SKM-1 (cell line): ENCODE results near the gene CMTR2.
A peak's percentile ranks its signal among the peaks of the same experiment; 100 is the strongest.
"Not testable (repeated sequence)": the region's sequence is repeated elsewhere in the genome, so short reads cannot be mapped to it uniquely, and the experiment has no call there.

Experiments used
- DNase-seq: peaks from one replicate; lab custom pipeline; 2025; ENCODE audit not compliant: unreplicated experiment; lab: John Stamatoyannopoulos, UW

Gene CMTR2, protein sequence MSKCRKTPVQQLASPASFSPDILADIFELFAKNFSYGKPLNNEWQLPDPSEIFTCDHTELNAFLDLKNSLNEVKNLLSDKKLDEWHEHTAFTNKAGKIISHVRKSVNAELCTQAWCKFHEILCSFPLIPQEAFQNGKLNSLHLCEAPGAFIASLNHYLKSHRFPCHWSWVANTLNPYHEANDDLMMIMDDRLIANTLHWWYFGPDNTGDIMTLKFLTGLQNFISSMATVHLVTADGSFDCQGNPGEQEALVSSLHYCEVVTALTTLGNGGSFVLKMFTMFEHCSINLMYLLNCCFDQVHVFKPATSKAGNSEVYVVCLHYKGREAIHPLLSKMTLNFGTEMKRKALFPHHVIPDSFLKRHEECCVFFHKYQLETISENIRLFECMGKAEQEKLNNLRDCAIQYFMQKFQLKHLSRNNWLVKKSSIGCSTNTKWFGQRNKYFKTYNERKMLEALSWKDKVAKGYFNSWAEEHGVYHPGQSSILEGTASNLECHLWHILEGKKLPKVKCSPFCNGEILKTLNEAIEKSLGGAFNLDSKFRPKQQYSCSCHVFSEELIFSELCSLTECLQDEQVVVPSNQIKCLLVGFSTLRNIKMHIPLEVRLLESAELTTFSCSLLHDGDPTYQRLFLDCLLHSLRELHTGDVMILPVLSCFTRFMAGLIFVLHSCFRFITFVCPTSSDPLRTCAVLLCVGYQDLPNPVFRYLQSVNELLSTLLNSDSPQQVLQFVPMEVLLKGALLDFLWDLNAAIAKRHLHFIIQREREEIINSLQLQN

DNA sequence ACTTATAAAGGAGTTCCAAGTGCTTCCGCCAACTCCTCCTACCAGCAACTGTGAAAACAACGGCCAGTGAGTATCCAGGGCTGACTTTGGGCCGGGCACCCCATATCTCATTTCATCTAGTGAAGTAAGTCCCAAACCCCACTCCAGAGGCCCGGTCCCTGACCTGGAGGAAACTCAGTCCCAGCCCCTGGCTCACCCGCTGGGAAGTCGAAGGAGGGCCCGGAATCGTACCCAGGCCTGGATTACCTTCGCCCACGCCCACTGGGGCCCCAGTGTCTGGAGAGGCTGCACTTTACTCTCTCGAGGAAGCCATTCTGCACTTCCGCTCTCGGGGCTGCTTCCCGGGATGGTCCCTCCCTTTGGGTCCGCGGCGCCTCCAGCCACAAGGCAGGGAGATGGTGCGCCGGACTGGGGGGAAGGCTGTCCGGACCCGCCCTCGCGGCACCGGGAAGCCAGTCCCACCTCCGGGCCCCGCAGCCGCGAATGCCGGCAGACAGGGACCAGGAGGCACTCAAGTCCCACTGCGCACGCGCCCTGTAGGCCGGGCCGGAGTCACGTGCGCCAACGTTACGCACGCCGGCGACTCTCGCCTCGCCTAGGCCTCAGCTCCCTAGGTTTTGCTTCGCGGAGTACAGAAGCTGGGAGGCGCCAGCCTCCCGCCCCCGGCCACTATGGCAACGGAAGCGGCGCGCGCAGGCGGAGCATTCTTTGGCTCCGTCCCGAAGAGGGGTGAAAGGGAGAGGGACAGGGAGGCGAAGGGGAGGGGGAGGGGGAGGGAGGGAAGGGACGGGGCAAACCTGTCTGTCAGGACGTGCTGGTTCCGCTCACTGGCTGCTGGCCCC lies at the start of gene CMTR2:
CMTR2 (minus strand) TSS at position 513 of the 842 bp plus-strand sequence. CDS start 3,482 bp downstream, outside the sequence.
- peak; percentile 70 for DNase-seq

DNA sequence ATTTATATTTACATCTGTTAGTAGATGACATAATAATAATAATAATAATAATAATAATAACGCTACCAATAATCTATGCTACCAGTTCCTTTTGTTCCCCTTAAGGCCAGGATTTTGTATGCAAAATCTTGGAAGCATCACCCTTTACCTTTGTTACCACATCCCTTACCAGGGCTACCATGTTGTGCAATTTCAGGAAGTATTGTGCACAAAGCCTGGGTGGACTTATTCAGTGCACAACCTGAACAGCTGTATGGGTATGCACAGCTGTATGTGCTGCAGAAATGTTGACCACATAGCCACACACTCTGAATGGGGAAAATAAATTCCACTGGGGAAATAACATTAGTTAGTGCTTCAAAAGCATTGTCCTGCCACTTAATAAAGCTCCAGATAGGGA lies 49.4 kb upstream of the CMTR2 start:
- DNase-seq = no peak

DNA sequence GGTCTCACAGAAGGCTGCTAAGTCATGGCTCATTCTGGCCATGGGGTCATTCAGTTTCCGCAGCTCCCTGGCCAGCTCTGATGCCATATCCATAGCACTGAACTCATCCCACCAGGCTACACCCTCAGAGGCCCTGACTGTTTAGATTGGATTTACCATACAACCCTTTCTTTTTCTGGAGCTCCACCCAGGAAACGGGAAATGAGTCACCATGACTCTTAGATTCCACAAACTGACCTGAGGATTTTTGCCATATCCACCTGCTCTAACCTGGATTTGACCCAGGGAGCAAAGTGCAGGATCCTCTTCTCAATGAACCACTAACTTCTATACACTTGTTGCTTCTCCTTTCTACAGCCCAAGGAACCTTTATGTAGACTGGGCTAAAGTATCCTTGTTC lies 49.0 kb upstream of the CMTR2 start:
- DNase-seq = no peak

DNA sequence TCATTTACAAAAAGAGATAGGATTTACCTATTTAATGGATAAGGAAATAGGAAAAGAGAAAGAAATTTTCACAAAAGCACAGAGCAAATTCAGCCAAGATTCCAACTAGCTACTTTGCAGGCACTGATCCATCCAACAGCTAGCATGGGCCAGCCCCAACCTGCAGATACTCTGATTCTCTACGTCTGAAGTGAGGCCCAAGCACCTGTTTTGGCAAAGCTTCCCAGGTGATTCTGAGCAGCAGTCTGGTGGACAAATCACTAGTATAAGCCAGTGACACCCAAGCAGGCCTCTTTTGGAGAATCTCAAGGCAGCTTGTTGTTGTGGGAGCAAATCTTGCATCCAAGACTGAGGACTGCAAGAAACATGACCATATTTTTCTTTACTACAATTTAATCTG lies 48.4 kb upstream of the CMTR2 start:
- no peak for DNase-seq

DNA sequence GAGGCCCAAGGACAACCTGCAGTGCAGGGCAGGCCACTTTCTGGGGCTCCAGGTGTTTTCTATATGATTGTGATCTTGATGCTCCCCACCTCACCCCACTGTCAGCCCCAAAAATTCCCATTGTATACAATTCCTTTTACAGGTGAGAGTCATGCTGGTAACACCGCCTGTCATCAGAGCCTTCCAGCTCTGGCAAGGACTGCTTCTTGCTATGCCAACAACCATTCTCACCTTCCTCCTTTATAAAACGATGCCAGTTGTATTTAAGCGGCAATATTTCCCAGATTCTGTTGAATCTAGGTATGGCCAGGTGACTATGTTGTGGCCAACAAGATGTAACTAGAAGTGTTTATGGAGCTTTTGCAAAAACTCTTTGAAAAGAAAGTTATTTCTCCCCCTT lies 38.9 kb upstream of the CMTR2 start:
- no peak for DNase-seq

DNA sequence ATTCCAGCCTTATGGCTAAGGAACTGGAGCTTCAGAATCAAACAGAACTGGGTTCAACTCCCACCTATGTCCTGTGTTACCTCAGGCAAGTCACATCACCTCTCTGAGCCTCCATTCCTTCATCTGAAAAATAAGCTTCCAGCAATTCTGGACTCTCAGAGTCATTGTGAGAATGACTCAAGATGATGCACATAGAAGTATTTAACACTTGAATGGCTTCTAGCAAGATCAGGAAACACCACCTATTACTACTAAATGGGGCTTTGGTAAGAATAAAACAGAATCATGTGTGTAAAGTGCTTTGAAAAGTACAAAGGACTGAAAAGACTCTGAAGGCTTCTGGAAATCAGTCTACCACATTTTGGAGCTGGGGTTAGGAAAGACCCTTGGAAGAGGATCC lies 38.5 kb upstream of the CMTR2 start:
- no peak for DNase-seq

DNA sequence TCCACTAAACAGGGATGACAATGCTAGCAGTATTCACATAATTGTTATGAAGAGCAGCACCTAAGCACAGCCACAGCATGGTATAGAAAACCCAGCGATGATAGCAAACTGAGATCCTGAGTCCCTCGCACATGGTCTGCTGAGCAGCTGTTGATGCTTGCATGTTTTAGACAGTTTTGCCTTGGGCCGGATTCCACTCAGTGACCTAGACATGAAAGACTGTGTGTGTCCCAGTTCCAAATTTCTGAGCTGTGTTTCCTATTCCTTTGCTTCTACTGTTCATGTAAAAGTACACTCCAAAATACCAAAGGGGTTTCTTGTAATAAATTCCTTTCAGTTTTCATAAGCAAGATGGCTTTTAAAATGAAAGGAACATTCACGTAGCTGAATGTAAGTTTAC lies 30.8 kb upstream of the CMTR2 start:
- no peak for DNase-seq

DNA sequence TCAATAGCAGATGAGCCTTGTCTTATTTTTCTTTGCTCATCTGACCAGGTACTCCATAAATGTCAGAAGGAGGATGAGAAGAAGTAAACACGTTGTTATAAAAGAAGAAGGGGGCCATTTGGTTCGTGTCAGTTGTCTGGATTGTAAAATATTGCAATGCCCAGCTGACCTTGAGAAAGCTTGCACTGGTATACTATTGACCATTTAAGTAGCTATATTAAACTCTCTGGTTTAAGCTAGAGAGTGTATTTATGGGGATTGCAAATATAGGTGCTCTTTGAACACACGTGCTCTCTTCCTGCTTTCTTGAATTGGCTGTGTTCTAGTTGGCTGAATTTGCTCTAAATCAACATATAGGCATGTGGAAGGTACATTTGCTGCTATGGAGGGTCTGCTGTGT lies 26.1 kb upstream of the CMTR2 start:
- DNase-seq = no peak

DNA sequence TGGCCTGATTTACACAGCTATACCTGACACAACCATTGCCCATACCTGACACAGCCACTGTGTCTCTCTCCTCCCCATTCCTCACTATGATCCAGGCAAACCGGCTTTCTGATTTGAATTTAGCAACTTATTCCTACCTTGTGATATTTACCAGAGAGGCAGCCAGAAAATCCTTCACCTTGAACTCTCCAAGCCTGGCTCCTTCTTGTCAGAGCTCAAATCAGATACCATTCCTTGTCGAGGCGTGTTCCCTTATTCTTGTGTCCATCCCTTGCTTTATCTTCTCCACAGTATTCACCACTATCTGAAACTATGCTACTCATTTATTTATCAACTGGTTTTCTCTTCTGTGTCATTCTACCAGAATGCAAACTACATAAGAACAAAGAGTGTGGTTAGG lies 24.4 kb upstream of the CMTR2 start:
- DNase-seq = not testable (repeated sequence)

DNA sequence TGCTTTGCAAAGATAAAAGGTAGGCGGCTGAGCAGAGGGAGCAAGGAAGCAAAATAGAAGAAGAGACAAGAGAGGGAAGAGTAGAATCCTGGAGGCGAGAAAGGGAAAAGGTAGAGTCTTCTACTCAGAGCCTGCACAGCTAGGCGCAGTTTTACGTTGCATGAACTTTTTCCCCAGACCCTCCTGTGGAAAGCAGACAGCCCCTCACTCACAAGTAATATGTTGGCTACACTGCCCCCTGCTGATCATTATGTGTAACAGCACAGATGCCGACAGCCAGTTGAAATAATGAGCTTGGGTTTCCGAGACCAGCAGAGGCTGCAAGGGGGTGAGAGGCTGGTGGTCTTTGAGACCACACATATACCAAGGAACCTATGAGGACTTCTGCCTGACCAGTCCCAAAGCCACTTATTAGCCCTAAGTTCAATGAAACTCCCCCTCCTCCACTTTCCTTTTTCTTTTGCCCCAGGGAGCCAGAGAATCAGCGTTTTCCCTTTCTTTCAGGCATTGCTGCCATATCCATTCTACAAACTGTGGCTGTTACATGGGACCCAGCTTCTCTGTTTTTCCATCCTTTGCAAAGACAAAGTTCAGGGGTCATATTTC lies 22.5 kb upstream of the CMTR2 start:
- no peak for DNase-seq

DNA sequence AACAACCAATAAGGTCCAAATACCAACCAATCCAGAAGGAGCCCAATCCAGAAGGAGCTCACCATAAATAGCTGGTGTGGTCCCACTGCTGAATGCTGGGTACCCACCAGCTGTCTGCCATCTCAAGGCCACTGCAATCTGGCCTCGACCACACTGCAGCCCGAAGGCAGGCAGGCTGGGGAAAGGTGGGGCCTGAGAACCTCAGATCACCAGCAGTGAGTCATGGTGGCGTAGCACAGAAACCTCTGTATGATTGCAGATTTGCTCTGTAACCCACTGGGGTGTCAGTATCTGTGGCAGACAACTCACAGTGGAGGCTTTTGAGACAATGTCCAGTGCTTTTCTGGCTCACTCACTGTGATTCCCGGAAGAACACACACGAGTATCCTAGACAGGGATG lies 14.7 kb upstream of the CMTR2 start:
- DNase-seq = no peak

DNA sequence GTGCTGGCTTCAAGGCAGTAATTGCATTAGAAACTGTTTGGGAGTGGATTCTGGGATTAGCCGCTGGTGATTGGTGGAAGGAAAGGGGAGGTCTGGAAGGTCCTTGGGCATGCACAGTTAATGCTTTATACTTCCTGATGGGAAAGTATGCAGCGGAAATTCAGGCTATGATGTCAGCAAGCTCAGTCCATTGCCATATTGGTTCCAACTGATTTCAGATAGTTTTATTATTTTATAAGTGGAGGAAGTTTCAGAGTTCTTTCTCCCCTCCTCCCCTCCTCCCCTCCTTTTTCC lies 8.1 kb upstream of the CMTR2 start:
- DNase-seq = no peak

DNA sequence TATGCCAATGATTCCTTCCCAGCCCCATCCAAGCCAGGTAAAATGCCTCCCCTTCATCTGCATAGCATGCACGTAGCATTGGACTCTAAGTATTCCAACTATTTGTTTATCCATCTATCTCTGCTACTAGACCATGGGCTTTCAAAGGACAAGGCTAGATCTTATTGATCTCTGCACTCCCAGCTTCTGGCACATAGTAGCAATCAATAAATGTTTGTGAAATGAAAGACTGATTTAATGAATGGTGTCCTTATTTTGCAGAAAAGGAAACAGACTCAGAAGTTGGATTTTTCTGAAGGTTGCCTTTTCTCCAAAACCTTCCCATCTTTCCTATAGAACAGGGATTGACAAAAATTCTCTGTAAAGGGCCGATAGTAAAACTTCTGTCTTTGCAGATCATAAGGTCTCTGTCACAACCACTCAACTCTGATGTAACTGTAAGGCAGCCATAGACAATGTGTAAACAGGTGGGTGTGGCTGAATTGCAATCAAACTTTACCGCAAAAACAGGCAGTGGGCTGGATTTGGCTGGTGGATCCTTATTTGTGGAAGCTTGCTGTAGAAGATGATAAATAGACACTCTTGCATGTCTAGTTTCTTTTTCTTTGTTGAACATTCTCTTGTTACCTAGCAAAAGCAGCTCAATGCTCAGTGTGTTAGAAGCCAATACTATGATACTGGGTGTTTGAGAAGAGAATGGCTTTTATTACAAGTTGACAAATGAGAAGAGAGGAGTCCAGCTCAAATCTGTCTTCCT lies 7.6 kb upstream of the CMTR2 start:
- DNase-seq = no peak

DNA sequence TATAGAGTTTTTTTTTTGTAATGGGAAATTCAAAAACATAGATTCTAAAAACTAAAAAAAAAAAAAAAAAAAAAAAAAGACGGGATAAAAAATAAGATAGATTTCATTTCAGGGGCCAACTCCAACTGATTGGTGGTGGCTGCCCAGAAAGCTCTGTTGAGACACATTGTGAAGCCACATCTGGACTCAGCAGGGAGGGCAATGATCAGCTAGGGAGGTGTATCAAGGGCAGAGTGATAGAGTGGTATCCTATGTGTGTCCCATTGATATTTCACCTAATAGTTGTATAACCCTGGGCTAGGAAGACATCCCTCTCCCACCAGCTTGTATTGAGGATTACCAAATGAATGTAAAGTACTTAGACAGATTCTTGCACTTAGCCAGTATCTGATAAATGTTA lies 6.7 kb upstream of the CMTR2 start:
- no peak for DNase-seq

DNA sequence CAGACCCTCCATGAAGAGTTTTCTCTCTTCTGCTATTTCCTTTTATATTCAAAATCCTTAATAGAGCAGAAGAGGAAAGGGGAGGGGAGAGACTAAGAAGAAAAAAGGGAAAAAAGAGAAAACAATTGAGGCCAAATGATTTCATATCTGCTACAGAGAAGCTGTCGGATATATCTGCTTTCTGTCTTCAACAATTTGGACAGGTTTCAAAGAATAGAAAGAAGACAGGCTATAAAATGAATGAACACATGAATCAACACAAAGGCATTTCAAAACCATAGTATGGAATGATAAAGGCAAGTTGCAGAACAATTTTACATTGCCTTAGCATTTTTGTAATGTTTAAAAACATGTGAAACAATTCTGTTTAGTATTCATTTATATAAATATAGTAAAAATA lies 4.7 kb upstream of the CMTR2 start:
- DNase-seq = no peak

DNA sequence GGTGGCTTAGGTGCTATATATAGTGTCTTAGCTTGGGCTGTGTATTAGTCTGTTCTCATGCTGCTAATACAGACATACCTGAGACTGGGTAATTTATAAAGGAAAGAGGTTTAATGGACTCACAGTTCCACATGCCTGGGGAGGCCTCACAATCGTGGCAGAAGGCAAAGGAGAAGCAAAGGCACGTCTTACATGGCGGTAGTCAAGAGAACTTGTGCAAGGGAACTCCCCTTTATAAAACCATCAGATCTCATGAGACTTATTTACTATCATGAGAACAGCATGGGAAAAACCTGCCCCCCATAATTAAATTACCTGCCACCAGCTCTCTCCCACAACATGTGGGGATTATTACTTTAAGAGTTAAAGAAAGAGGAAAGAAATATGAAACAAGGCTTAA lies 2.9 kb upstream of the CMTR2 start:
- DNase-seq = not testable (repeated sequence)

DNA sequence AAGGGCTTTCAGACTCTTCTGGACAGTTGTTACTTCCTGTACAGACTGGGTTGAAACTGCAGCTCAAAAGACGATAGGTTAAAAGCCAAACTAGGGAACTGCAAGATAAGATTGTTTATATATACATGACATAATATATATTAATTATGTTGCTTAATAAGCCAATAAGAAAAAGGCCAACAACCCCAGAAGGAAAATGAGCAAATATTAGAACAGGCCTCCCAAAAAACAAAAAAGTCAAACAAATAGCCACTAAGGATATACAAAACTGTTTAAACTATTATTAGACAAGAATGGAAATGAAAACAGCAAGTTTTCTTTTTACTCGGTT lies 495 bp upstream of the CMTR2 start:
- no peak for DNase-seq

DNA sequence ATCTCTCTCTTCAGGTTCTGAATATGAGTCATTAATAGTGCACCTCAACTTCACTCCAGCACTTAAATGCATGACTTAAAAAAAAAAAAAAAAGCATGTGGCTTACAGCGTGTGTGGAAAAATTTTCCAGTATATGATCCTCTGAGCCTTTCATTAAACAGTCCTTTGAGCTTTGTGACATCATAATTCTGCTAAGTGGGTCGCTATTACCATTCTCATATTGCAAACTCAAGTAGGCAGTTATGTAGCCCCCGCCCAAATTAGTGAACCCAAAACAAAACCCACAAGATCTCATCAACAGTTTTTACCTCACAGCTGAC lies 672 bp downstream of the CMTR2 start:
- DNase-seq = no peak

DNA sequence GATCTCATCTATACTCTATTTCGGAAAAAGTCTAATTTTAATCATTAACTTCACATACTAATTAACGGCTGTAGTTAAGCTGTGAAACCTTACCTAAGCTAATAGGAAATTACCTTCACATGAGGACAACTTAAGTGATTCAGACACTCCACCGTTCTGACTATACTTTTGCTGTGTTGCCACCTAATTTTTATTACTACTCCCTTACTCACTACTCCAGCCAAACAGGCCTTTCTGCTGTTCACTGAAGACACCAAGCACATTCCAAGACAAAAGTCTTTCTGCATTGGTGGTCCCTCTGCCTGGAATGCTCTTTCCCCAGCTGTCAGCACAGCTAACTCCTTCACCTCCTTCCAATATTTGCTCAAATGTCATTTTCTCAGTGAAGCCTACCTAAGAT lies 1.3 kb downstream of the CMTR2 start:
- no peak for DNase-seq

DNA sequence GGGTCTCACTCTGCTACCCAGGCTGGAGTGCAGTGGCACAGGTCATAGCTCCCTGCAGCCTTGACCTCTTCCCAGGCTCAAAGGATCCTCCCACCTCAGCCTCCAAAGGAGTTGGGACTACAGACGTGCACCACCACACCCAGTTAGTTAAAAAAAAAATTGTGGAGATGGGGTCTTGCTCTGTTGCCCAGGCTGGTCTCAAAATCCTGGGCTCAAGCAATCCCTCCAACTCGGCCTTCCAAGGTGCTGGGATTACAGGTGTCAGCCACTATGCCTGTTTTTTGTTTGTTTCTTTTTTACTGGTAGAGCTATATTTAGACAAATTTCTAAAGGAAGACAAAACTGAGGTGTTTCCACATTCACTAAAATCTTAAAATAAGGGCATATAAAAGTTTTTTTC lies 1.7 kb downstream of the CMTR2 start:
- DNase-seq = no peak

DNA sequence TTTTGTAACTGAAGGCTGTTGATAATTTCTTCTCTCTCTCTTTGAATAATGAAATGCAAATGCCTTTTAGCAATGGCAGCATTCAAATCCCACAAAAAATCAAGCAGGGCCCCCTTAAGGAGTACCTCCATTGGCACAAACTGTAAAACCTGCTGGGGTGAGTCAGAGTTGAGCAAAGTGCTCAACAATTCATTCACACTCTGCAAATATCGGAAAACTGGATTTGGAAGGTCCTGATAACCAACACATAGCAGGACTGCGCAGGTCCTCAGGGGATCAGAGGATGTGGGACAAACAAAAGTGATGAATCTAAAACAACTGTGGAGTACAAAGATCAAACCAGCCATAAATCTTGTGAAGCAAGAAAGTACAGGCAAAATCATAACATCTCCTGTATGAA lies 5.6 kb downstream of the CMTR2 start:
- no peak for DNase-seq
